HG03045 (cell line): ENCODE measurements around the gene PSMB10.
"Not testable (repeated sequence)": the region's sequence is repeated elsewhere in the genome, so short reads cannot be mapped to it uniquely, and the experiment has no call there.

Source experiments
- ATAC-seq: cut with Tn5 transposase; IDR thresholded peaks from one replicate; pipeline ENCODE4 v1.9.1; 2021; ENCODE audit warnings: mild to moderate bottlenecking, moderate library complexity; ENCODE audit not compliant: unreplicated experiment

Gene PSMB10

GRCh38 chr16:67936124-67936879 is at the start of gene PSMB10:
Gene PSMB10 (minus strand): TSS chr16:67936850. CDS start chr16:67936749, 101 bp downstream.
- no peak for ATAC-seq

DNA sequence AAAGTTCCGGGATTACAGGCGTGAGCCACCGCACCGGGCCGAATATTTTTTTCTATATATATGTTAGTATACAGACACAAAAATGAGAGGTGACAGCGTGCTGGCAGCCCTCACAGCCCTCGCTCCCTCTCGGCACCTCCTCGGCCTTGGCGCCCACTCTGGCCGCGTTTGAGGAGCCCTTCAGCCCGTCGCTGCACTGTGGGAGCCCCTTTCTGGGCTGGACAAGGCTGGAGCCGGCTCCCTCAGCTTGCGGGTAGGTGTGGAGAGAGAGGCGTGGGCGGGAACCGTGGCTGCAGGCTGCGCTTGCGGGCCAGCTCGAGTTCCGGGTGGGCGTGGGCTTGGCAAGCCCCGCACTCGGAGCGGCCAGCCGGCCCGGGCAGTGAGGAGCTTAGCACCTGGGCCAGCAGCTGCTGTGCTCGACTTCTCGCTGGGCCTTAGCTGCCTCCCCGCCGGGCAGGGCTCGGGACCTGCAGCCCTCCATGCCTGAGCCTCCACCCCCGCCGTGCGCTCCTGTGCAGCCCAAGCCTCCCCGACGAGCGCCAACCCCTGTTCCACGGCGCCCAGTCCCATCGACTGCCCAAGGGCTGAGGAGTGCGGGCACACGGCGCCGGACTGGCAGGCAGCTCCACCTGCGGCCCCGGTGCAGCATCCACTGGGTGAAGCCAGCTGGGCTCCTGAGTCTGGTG is 45.5 kb upstream of the PSMB10 start:
- ATAC-seq, result no peak

DNA sequence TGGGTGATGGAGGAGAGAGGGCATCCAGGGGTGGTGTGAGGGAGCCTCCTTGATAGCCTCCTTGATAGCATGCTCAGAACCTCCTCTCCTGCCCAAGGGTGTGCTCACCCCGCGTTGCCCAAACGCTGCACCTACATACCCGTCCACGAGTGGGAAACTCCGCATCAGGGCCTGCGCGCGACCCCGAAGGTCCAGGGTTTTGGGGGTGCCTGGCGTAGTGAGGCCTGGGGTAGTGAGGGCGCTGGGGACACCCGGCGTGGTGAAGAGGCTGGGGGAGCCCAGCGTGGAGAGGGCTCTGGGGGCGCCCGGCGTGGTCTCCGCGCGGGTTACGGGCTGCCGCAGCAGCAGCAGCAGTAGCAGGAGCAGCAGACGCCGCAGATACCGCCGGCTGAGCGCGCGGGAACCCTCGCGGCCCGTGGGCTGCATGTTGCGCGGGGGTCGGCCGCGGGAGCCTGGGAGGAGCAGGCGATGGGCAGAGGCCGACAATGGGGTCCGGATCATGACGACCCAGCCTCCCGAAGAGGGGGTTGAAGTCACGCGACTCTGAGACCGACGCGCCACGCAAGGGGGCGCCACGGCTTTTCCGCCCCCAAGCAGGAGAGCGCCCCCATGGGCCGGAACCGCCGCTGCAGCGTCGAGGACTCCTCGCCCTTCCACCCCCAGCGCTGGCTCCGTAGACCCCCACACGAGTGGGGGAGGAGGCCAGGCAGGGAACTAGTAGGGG is 43.5 kb upstream of the PSMB10 start, which contains the start of gene DPEP3:
TSS of gene DPEP3 (minus strand) at position 545 of the 724 bp plus-strand sequence. CDS start at position 426, 119 bp downstream.
- ATAC-seq, result no peak

DNA sequence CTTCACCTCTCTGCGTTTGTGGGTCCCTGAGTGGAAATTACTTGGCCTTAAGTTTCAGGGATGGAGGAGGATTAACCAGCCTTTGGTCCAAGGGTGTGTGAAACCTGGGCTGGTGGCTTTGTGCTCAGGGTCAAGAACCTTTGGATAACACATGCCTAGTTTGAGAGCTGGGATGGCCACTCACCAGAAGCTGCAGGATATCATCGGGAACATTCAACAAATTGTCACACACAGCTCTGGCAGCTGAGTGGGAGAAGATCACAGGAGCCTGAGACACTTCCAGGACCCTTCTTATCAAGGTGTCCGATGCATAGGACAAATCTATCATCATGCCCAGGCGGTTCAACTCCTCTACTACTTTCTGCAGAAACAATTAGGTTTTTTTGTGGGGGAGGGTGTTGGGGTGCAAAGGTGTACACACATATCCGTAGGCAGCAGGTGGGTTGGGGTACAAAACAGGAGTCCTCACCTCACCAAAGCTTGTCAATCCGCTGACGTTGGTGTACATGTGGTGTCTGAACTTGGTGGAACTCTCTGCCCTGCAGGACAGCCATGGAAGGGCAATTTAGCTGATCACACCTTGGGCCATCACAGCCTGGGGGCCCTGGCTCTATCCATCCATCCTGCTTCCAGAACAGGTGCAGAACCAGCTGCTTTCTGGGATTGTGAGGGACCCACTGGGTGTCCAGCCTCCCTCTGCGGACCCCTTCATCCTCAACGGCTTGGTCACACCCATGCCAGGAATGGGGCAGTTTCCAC is 41.0 kb upstream of the PSMB10 start:
- no peak for ATAC-seq

- no peak for ATAC-seq
These were observed 40.4 kb upstream of the PSMB10 start for GRCh38 chr16:67977005-67977404.

DNA sequence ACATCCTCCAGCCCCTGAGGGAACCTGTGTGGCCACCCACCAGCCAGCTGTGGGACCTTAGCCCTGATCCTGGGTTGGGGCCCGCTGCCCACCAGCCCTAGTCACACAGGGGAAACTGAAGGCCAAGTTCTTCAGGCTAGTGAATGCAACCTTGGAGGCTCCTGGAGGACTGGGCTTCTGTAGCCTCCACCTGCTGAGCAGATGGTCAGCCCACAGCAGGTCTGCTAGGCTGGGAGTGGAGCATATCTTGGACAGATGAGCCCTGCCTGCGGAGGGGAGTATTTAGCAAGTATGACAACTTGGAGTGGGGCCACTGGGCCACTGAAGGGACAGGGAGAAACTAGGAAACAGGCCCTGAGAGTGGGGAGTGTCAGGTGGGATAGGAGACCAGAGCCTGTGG is 39.6 kb upstream of the PSMB10 start:
- no peak for ATAC-seq

GRCh38 chr16:67975321-67976105 is 38.9 kb upstream of the PSMB10 start:
- peak; percentile 46 for ATAC-seq

- not testable (repeated sequence) for ATAC-seq
These were observed 35.6 kb upstream of the PSMB10 start for GRCh38 chr16:67972285-67972684.

- ATAC-seq, result no peak
These were observed 34.5 kb upstream of the PSMB10 start for GRCh38 chr16:67971111-67971510.

DNA sequence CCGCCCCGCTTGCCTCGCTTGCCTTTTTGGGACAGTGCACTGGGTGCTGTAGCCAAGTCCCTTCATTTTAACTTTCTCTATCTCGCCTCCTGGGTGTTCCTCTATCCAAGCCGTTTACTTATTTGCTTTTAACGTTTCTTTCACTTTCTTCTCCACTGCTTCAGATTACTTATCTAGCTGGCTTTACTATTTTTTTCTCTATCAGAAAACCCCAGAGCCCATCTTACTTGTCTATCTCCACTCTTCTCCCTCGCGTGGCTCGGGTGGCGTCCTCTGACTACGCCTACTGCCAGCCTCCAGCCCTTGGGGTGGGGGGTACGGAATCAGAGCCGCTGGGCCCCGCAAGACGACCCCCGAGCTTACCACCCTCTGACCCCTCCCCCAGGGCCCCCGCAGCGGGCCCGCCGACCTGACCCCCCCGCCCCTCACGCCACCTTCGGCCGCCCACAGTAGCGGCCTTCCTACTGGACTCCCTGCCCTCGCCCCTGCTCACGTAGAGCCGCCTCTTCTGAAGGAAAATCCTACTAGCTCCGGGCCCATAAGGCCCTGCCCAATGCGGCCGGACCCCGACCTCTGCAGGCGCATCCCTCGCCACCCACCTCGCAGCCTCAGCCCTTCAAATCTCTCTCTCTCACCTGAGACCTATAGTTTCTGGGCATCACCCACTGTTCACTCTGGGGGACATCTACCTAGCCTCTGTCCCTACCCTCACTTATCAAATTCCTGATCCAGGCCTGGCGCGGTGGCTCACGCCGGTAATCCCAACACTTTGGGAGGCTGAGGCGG is 32.8 kb upstream of the PSMB10 start:
- ATAC-seq, result no peak

DNA sequence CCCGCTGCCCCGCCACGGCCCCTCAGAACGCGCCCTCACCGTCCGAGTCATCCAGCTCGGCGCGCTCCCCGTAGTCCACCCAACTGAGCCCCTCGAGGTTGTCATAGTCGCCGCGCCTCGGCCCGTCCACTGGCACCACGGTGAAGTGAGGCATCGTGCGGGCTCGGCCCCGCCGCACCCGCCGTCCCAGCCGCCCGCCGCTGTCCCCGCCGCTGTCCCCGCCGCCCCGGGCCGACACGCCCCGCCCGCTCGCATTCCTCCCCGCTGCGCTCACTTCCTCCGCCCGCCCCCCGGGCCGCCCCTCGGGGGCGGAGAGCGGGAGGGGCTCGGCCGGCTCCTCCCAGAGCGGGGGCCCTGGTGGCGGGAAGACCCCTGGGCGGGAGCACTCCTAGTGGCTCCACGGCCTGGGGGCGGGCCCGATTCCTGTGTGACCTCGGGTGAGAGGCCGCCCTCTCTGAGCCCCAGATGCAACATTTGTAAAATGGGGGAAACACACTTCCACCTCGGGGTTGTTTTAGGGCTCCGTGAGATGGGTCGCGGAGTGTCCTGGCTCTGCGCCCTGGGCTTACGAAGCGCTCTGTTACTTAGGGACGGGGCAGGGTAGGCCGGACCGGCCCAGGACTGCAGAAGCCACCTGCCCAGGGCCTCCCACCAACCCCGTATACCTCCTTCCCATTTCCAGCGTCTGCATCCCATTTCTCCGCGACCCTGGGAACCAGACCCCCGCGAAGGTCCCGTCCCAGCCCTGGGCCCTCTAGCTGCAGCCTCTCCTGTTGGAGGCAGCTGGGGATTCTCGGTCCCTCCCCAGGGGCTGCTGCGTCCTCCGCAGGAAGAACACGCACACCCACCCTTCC is 32.0 kb upstream of the PSMB10 start, which contains the start of gene SLC12A4:
TSS of gene SLC12A4 (minus strand) at position 238 of the 854 bp plus-strand sequence. CDS start at position 154, 84 bp downstream.
- peak; percentile 83 for ATAC-seq

DNA sequence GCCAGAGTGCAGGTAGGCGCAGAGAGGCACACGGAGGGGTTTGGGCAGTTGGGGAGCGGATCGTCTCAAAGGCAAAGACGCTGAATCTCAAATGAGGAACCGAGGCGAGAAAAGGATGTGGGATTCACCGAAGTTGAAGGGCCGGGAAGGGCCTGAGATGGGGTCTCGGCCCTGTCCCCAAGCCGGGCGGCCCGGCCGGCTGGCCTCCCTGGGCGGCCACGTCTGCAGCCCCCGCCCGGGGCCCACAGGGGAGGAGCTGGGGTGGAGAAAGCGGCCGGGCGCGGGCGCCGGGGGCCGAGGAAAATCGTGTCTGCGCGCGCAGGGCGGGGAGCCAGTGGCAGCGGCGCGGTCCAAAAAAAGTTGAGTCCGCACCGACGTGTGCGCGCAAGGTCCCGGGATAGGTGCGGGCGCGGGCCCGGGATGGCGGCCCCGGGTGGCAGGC is 31.3 kb upstream of the PSMB10 start:
- peak; percentile 21 for ATAC-seq

DNA sequence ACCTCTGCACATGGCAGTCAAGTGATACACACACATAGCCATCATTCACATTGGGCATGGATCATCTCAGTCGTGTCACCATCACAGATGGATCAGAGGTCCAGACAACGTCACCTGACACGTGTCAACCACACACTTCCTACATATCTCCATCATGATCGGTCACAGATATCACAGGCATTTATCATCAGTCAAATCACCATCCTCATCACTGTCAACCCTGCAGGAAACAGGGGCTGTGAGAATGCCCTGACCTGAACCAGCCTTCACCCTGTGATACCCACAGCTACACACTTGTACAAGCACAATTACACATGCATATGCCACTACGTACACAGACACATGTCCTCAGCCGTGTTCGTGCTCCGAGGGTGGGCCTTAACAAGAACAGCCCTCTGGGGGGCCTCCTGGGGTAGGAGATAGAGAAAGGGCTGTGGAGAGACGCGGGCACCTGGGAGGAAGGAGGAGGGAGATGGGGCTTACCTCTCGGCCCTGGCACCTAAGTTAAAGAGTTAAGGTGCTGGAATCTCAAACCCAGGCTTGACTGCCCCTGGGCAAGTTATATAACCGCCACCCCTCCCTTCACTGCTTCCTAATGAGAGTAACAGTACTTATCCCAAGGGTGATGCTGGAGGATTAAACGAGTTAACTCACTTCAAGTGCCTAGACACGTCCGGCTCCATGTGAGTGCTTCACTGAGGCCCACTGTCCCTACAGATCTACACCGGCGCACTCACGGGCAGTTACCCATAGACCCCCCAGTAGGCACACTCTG is 30.7 kb upstream of the PSMB10 start:
- ATAC-seq, result no peak

DNA sequence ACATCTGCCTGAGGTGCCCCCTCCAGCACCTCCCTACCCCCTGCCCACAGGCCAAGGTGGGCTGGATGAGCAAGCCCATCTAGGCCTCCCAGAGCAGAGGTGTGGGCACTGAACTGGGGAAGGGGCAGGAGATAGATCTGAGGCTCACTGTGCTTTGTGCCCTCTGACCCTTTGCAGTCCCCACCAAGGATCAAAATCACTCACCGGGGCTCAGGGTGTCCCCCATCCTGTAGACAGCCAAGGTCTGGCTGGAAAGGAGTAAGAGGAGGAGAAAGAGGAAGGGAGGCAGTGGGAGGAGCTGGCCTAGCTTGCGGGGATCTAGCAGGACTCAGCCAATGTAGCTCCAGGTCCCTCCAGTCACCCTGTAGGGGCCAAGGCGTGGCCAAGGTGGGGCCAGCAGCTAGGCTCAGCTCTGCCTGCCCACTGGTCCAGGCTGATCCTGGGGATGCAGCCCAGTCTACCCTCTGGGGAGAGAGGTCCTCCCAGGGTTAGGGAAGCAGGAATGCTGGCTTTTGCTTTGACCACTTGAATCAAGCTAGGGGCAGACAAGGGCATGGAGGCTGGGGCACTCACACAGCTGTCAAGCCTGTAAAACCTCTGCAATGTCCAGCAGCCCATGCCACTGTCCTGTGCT is 30.0 kb upstream of the PSMB10 start:
- no peak for ATAC-seq

DNA sequence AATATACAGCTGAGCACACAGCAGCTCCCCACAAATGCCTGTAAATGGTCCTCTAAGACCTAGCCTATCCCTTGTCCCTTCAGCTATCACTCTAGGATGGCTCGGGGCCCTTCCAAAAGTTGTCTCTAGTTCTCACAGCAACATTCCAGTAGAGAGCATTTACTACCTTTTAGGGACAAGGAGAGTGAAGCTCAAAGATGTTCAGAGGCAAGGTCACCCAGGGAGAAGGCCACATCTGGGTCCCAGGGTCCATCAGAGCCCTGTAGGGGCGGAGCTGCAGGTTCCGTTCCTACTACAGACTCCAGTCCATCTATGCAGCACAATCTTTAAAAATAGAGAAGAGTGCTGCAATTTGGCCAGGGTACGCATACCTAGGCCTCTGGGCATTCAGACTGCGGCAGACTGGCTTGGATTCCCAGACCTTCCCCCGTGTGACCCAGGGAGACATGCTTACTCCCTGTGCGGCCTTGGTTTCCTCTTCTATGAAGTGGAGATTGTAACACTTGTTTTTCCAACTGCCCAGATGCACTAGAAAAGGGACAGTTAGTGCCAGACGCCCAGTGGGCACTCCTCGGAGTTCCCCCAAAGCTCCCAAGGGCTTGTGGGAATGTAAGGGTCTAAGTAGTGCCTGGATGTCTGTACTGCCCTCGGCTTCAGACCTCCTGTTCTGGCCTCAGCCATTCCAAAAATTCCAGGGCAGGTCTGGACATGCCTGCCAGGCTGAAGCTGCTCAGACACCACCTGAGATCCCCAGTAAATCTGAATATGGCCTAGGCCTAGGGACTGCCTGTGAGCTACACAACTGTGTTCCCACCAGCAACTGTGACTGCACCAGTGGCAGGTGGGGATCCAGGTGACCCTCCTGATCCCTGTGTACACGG is 29.3 kb upstream of the PSMB10 start:
- ATAC-seq, result no peak
